ENCODE data around the gene TLCD1. TPM values are rescaled to one million over a fixed set of nuclear protein-coding genes. Genes with fewer than 3 reads are reported as not detected.

The TLCD1 gene
- total RNA-seq, 1 donor from 2014 or later: 14.0 TPM

GRCh38 chr17:28743243-28744103 lies 17.4 kb upstream of the TLCD1 start, which contains the start of gene TRAF4:
TRAF4 (plus strand) TSS chr17:28744011; CDS start chr17:28744113, 102 bp downstream.
- peaks cover 19% of the 10 kb centered on the region for H3K4me1 Mint-ChIP-seq (ENCODE audit: low read depth)
- DNase-seq (ENCODE audit: low spot score, unreplicated experiment): peak; percentile 70
- peaks cover 7% of the 10 kb centered on the region for H3K36me3 Mint-ChIP-seq (ENCODE audit: insufficient read depth)
- H3K4me3 Mint-ChIP-seq (ENCODE audit: low read depth): peak within 1 kb of the TSS; percentile 91
- TF ChIP-seq CTCF (IDR thresholded peaks at IDR 0.05; ENCODE audit: unreplicated experiment): no peak
- no peaks in the 10 kb centered on the region for H3K27me3 Mint-ChIP-seq
- H3K9me3 Mint-ChIP-seq (ENCODE audit: low read depth): no peaks in the 10 kb centered on the region
- H3K27ac Mint-ChIP-seq: peak within 1 kb of the TSS; percentile 99

GRCh38 chr17:28741358-28742349 lies 15.6 kb upstream of the TLCD1 start:
- H3K4me3 Mint-ChIP-seq (ENCODE audit: low read depth): no peak overlapping the region
- peaks cover 11% of the 10 kb centered on the region for H3K4me1 Mint-ChIP-seq (ENCODE audit: low read depth)
- peaks cover 8% of the 10 kb centered on the region for H3K36me3 Mint-ChIP-seq (ENCODE audit: insufficient read depth)
- no peak overlapping the region for H3K27ac Mint-ChIP-seq
- TF ChIP-seq CTCF (IDR thresholded peaks at IDR 0.05; ENCODE audit: unreplicated experiment): no peak
- DNase-seq (ENCODE audit: low spot score, unreplicated experiment): no peak
- H3K27me3 Mint-ChIP-seq: no peaks in the 10 kb centered on the region
- H3K9me3 Mint-ChIP-seq (ENCODE audit: low read depth): no peaks in the 10 kb centered on the region

GRCh38 chr17:28740406-28741357 lies 14.6 kb upstream of the TLCD1 start:
- TF ChIP-seq CTCF (IDR thresholded peaks at IDR 0.05; ENCODE audit: unreplicated experiment): no peak
- no peak for DNase-seq (ENCODE audit: low spot score, unreplicated experiment)
- H3K4me3 Mint-ChIP-seq (ENCODE audit: low read depth): no peak overlapping the region
- no peaks in the 10 kb centered on the region for H3K27me3 Mint-ChIP-seq
- H3K9me3 Mint-ChIP-seq (ENCODE audit: low read depth): no peaks in the 10 kb centered on the region
- peaks cover 7% of the 10 kb centered on the region for H3K36me3 Mint-ChIP-seq (ENCODE audit: insufficient read depth)
- peaks cover 3% of the 10 kb centered on the region for H3K4me1 Mint-ChIP-seq (ENCODE audit: low read depth)
- no peak overlapping the region for H3K27ac Mint-ChIP-seq

- no peak overlapping the region for H3K27ac Mint-ChIP-seq
- no peaks in the 10 kb centered on the region for H3K27me3 Mint-ChIP-seq
- H3K36me3 Mint-ChIP-seq (ENCODE audit: insufficient read depth): peaks cover 6% of the 10 kb centered on the region
- DNase-seq (ENCODE audit: low spot score, unreplicated experiment): no peak
- no peak for TF ChIP-seq CTCF (IDR thresholded peaks at IDR 0.05; ENCODE audit: unreplicated experiment)
- H3K4me3 Mint-ChIP-seq (ENCODE audit: low read depth): no peak overlapping the region
- H3K9me3 Mint-ChIP-seq (ENCODE audit: low read depth): no peaks in the 10 kb centered on the region
- peaks cover 3% of the 10 kb centered on the region for H3K4me1 Mint-ChIP-seq (ENCODE audit: low read depth)
Measured at GRCh38 chr17:28738680-28739384, 12.8 kb upstream of the TLCD1 start.

Measured in progenitor cell of endocrine pancreas (in vitro differentiated cells).